AG04450 (cell line): ENCODE measurements around the gene GPRC5B. TPM values are rescaled to one million over a fixed set of nuclear protein-coding genes. Genes with fewer than 3 reads are reported as not detected.

Experiments used
- CTCF ChIA-PET: fragments of 300-600, 350-600 bp; formaldehyde crosslinking; extraction: SDS; loops from one replicate; lab custom pipeline; 2022; ENCODE audit warnings: antibody characterized with exemption, inconsistent platforms; lab: Charles Lee
- POLR2A ChIA-PET: fragments of 350-600 bp; formaldehyde crosslinking; extraction: SDS; loops from one replicate; lab custom pipeline; 2021; ENCODE audit warnings: antibody characterized with exemption, inconsistent platforms; lab: Yijun Ruan, JAX
- DNase-seq: peaks from one replicate; pipeline ENCODE4 v3.0.0-alpha.2; 2011; ENCODE audit warnings: low read depth, low spot score
- H3K27ac ChIP-seq: one replicate; pipeline ENCODE4 v1.5.1; 2012; ENCODE audit warnings: low read depth, low read length, control low read depth
- H3K27me3 ChIP-seq: one replicate; pipeline ENCODE4 v1.6.0; 2012; ENCODE audit warnings: low read length; ENCODE audit not compliant: control insufficient read depth, insufficient read depth
- H3K4me3 ChIP-seq: 2 replicates; pipeline ENCODE4 v1.5.1; 2011; ENCODE audit warnings: mild to moderate bottlenecking, low read depth, low read length, control low read depth
- H3K9me3 ChIP-seq: 2 replicates; pipeline ENCODE4 v1.5.1; 2012; ENCODE audit warnings: low read length; ENCODE audit not compliant: control insufficient read depth, insufficient read depth
- polyA plus RNA-seq: library from polyadenylated mRNA; depleted of rRNA; stranded (reverse); fragments of >200 nt; gene quantifications from 2 replicates; pipeline ENCODE4 v1.2.3, GENCODE V29; 2011
- TF ChIP-seq, protein P1 (sequence below): IDR thresholded peaks from 2 replicates; pipeline ENCODE4 v1.5.1; 2011; ENCODE audit warnings: low read depth, low read length, control low read depth, inconsistent platforms

Gene GPRC5B
- polyA plus RNA-seq, 1 experiment: 30.6 TPM

DNA sequence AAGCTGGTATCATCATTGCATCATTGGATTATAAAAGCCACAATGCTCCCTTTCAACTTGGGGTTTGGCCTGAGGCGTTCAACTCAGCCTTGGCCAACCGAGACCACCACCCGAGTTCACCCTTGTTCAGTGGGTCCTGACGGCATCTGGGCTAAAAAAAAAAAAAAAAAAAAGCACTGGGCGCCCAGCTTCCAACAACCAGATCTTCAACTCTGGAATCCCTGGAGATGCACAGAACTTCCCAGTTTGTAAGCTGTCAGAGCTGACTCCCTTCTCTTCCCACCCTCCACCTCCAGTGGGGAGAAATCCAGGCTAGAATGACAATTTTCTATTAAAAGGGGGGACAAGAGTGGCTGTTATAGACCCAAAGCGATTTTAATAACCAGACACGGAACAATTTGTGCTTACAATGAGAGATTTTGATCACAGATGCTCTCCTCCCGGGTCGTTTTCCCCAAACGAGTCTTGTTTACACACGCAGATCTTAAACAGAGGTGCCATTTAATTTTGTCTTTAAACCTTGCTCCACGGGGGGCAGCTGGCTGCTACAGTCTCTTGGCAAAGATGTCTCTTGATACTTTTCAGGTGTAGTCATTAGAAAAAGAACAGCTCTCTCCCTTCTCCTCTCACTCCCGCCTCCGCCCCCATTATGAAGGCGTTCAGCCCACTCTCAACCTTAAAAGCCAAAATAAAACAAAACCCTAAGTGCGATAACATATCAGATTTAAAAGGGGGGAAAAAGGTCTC, 26.9 kb downstream of the GPRC5B start:
- no peak for DNase-seq
- TF ChIP-seq, protein P1, sequence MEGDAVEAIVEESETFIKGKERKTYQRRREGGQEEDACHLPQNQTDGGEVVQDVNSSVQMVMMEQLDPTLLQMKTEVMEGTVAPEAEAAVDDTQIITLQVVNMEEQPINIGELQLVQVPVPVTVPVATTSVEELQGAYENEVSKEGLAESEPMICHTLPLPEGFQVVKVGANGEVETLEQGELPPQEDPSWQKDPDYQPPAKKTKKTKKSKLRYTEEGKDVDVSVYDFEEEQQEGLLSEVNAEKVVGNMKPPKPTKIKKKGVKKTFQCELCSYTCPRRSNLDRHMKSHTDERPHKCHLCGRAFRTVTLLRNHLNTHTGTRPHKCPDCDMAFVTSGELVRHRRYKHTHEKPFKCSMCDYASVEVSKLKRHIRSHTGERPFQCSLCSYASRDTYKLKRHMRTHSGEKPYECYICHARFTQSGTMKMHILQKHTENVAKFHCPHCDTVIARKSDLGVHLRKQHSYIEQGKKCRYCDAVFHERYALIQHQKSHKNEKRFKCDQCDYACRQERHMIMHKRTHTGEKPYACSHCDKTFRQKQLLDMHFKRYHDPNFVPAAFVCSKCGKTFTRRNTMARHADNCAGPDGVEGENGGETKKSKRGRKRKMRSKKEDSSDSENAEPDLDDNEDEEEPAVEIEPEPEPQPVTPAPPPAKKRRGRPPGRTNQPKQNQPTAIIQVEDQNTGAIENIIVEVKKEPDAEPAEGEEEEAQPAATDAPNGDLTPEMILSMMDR: no peak
- ChIA-PET POLR2A (no interaction called here), CTCF (no interaction called here)
- no peaks in the 10 kb centered on the region for H3K27me3 ChIP-seq
- no peak overlapping the region for H3K27ac ChIP-seq
- no peak overlapping the region for H3K4me3 ChIP-seq
- H3K9me3 ChIP-seq: no peaks in the 10 kb centered on the region

GRCh38 chr16:19856120-19856519, 28.5 kb downstream of the GPRC5B start:
- H3K9me3 ChIP-seq: no peaks in the 10 kb centered on the region
- no peak overlapping the region for H3K27ac ChIP-seq
- H3K27me3 ChIP-seq: no peaks in the 10 kb centered on the region
- POLR2A ChIA-PET: no interaction called here
- H3K4me3 ChIP-seq: no peak overlapping the region
- TF ChIP-seq, protein P1: no peak
- DNase-seq: no peak
- CTCF ChIA-PET: interaction anchor here (1.1 kb wide), 1 partner anchor 28 kb away, joined by 3 read pairs; the partner anchor contains the start of gene GPRC5B

- no peak for DNase-seq
- CTCF ChIA-PET: no interaction called here
- Histone ChIP-seq H3K27ac (no peak overlapping the region), H3K27me3 (no peaks in the 10 kb centered on the region), H3K9me3 (no peaks in the 10 kb centered on the region), H3K4me3 (no peak overlapping the region)
- TF ChIP-seq, protein P1: no peak
- POLR2A ChIA-PET: no interaction called here
Observed at GRCh38 chr16:19854543-19854876, 30.1 kb downstream of the GPRC5B start.

- DNase-seq: no peak
- ChIA-PET POLR2A (no interaction called here), CTCF (interaction anchor here (1.3 kb wide), 1 partner anchor 270 kb away, joined by 4 read pairs; no protein-coding TSS in a partner anchor)
- Histone ChIP-seq H3K9me3 (no peaks in the 10 kb centered on the region), H3K27ac (no peak overlapping the region), H3K4me3 (no peak overlapping the region), H3K27me3 (no peaks in the 10 kb centered on the region)
- TF ChIP-seq, protein P1: no peak
Observed at GRCh38 chr16:19853742-19854542, 30.7 kb downstream of the GPRC5B start.
